Esophagus muscularis mucosa (tissue), 3 donors: ENCODE measurements around the gene HOXC10.

Source experiments
- CTCF ChIP-seq, 3 experiments: fragments of 200-600 bp in 2 of 3; fragments of 450-650 bp in 1 of 3; sonication (generic) in 2 of 3; IDR thresholded peaks; one replicate each; pipeline ENCODE4 v1.5.1; 2017 to 2019; ENCODE audit warnings: antibody characterized with exemption in 3 of 3, mild to moderate bottlenecking in 2 of 3, moderate library complexity in 1 of 3
- EP300 ChIP-seq: sonication (generic); formaldehyde crosslinking; IDR thresholded peaks from one replicate; pipeline ENCODE4 v1.6.1; 2017; ENCODE audit warnings: antibody characterized with exemption

GRCh38 chr12:54004841-54005530, 20.0 kb downstream of the HOXC10 start:
- TF ChIP-seq CTCF (IDR thresholded peaks at IDR 0.05), result no peak
- no peak for TF ChIP-seq EP300
